Central memory CD8-positive, alpha-beta T cell (primary cell): ENCODE data around the gene PELI3.

Experiments
- ATAC-seq: fragments of 150-1000 bp; cut with Tn5 transposase; replicated peaks from 2 replicates; pipeline ENCODE4 v1.10.0; 2022; ENCODE audit warnings: mild to moderate bottlenecking, moderate FRiP score, moderate number of reproducible peaks; ENCODE audit not compliant: poor library complexity, severe bottlenecking; ENCODE audit errors: extremely low read depth
- DNase-seq, 2 donors: peaks; one replicate each; pipeline ENCODE4 v3.0.0; 2021; ENCODE audit warnings: low spot score in 2 of 2
- H3K27ac Mint-ChIP-seq: one replicate; pipeline ENCODE4 v1.8.0; 2022; ENCODE audit warnings: low read depth, mild to moderate bottlenecking, moderate library complexity, mixed read lengths
- H3K27me3 Mint-ChIP-seq: one replicate; pipeline ENCODE4 v1.8.0; 2022; ENCODE audit warnings: mixed read lengths
- H3K36me3 Mint-ChIP-seq: one replicate; pipeline ENCODE4 v1.8.0; 2022; ENCODE audit warnings: mild to moderate bottlenecking, moderate library complexity, mixed read lengths; ENCODE audit not compliant: insufficient read depth
- H3K4me1 Mint-ChIP-seq: one replicate; pipeline ENCODE4 v1.8.0; 2022; ENCODE audit warnings: mixed read lengths
- H3K4me3 Mint-ChIP-seq: one replicate; pipeline ENCODE4 v1.8.0; 2022; ENCODE audit warnings: mild to moderate bottlenecking, moderate library complexity, mixed read lengths
- H3K9me3 Mint-ChIP-seq: one replicate; pipeline ENCODE4 v1.8.0; 2022; ENCODE audit warnings: mixed read lengths

Gene PELI3

GRCh38 chr11:66505276-66505816, 38.6 kb downstream of the PELI3 start:
- H3K36me3 Mint-ChIP-seq: peaks cover 8% of the 10 kb centered on the region
- no peaks in the 10 kb centered on the region for H3K4me1 Mint-ChIP-seq
- no peaks in the 10 kb centered on the region for H3K9me3 Mint-ChIP-seq
- no peak overlapping the region for H3K27ac Mint-ChIP-seq
- H3K27me3 Mint-ChIP-seq: no peaks in the 10 kb centered on the region
- DNase-seq: no peak
- no peak overlapping the region for H3K4me3 Mint-ChIP-seq
- ATAC-seq: no peak

GRCh38 chr11:66509131-66509561, 42.4 kb downstream of the PELI3 start:
- no peaks in the 10 kb centered on the region for H3K27me3 Mint-ChIP-seq
- H3K4me3 Mint-ChIP-seq: no peak overlapping the region
- ATAC-seq: no peak
- H3K27ac Mint-ChIP-seq: no peak overlapping the region
- H3K4me1 Mint-ChIP-seq: peaks cover 9% of the 10 kb centered on the region
- H3K36me3 Mint-ChIP-seq: peaks cover 4% of the 10 kb centered on the region
- no peaks in the 10 kb centered on the region for H3K9me3 Mint-ChIP-seq
- no peak for DNase-seq

GRCh38 chr11:66510271-66510989, 43.7 kb downstream of the PELI3 start, which contains the start of gene BBS1:
TSS of gene BBS1 (plus strand) at chr11:66510635. CDS start at chr11:66510660, 25 bp downstream.
- peak; percentile 96 for ATAC-seq
- no peaks in the 10 kb centered on the region for H3K27me3 Mint-ChIP-seq
- H3K27ac Mint-ChIP-seq: peak within 1 kb of the TSS; percentile 19
- peaks cover 8% of the 10 kb centered on the region for H3K36me3 Mint-ChIP-seq
- peak; percentile 67 to 73 for DNase-seq
- H3K4me3 Mint-ChIP-seq: peak within 1 kb of the TSS; percentile 85
- peaks cover 9% of the 10 kb centered on the region for H3K4me1 Mint-ChIP-seq
- no peaks in the 10 kb centered on the region for H3K9me3 Mint-ChIP-seq

- DNase-seq: no peak
- Mint-ChIP-seq H3K4me1 (peaks cover 9% of the 10 kb centered on the region), H3K4me3 (peak overlapping the region; percentile 85), H3K27ac (peak overlapping the region; percentile 19), H3K27me3 (no peaks in the 10 kb centered on the region), H3K36me3 (peaks cover 11% of the 10 kb centered on the region), H3K9me3 (no peaks in the 10 kb centered on the region)
- no peak for ATAC-seq
These were observed 44.3 kb downstream of the PELI3 start for GRCh38 chr11:66510990-66511339.

GRCh38 chr11:66523611-66524010, 56.9 kb downstream of the PELI3 start:
- no peaks in the 10 kb centered on the region for H3K9me3 Mint-ChIP-seq
- ATAC-seq (no peak), DNase-seq (no peak)
- no peaks in the 10 kb centered on the region for H3K4me1 Mint-ChIP-seq
- no peak overlapping the region for H3K27ac Mint-ChIP-seq
- peaks cover 15% of the 10 kb centered on the region for H3K36me3 Mint-ChIP-seq
- no peak overlapping the region for H3K4me3 Mint-ChIP-seq
- H3K27me3 Mint-ChIP-seq: no peaks in the 10 kb centered on the region

GRCh38 chr11:66524304-66525040, 57.8 kb downstream of the PELI3 start:
- no peak for ATAC-seq
- DNase-seq: no peak
- Mint-ChIP-seq H3K27me3 (no peaks in the 10 kb centered on the region), H3K9me3 (no peaks in the 10 kb centered on the region), H3K36me3 (peaks cover 13% of the 10 kb centered on the region), H3K4me3 (no peak overlapping the region), H3K4me1 (no peaks in the 10 kb centered on the region), H3K27ac (no peak overlapping the region)
